GM15510 (cell line): ENCODE measurements around the gene GPR26.

Experiments
- POLR2A ChIP-seq: IDR thresholded peaks from 3 replicates; pipeline ENCODE4 v1.6.1; 2011; ENCODE audit warnings: borderline replicate concordance; ENCODE audit not compliant: insufficient read length; ENCODE audit errors: extremely low read depth

GPR26 gene

GRCh38 chr10:123721441-123722049 is 55.4 kb downstream of the GPR26 start:
- TF ChIP-seq POLR2A: no peak

- no peak for TF ChIP-seq POLR2A
These were observed 56.2 kb downstream of the GPR26 start for GRCh38 chr10:123722351-123722750.

- TF ChIP-seq POLR2A: no peak
These were observed 58.6 kb downstream of the GPR26 start for GRCh38 chr10:123724747-123725146.

- no peak for TF ChIP-seq POLR2A
These were observed 60.2 kb downstream of the GPR26 start for GRCh38 chr10:123726381-123726780.

- no peak for TF ChIP-seq POLR2A
These were observed 60.7 kb downstream of the GPR26 start for GRCh38 chr10:123726836-123727235.

GRCh38 chr10:123729523-123729922 is 63.4 kb downstream of the GPR26 start:
- no peak for TF ChIP-seq POLR2A

- TF ChIP-seq POLR2A: no peak
These were observed 75.0 kb downstream of the GPR26 start for GRCh38 chr10:123741146-123741545.

- no peak for TF ChIP-seq POLR2A
These were observed 75.6 kb downstream of the GPR26 start for GRCh38 chr10:123741711-123742110.

GRCh38 chr10:123742751-123743440 is 76.7 kb downstream of the GPR26 start:
- TF ChIP-seq POLR2A: no peak

GRCh38 chr10:123743441-123744223 is 77.5 kb downstream of the GPR26 start:
- TF ChIP-seq POLR2A: no peak

- TF ChIP-seq POLR2A: no peak
These were observed 78.0 kb downstream of the GPR26 start for GRCh38 chr10:123744224-123744536.
